BJ (cell line): Measurements from ENCODE around the gene RBM27. TPM values are rescaled to one million over a fixed set of nuclear protein-coding genes. Genes with fewer than 3 reads are reported as not detected.
"Not testable (repeated sequence)": the region's sequence is repeated elsewhere in the genome, so short reads cannot be mapped to it uniquely, and the experiment has no call there.

ENCODE experiments used
- CTCF ChIA-PET: fragments of 350-600 bp; formaldehyde crosslinking; extraction: SDS; loops from one replicate; lab custom pipeline; 2021; ENCODE audit warnings: antibody characterized with exemption, inconsistent platforms; lab: Yijun Ruan, JAX
- POLR2A ChIA-PET: fragments of 300-600 bp; sonication (Branson Sonifier 250); formaldehyde crosslinking; extraction: SDS; loops from one replicate; lab custom pipeline; 2021; ENCODE audit warnings: antibody characterized with exemption; lab: Charles Lee
- DNase-seq: peaks from one replicate; pipeline ENCODE4 v3.0.0-alpha.2; 2011; ENCODE audit warnings: low read depth
- H3K27me3 ChIP-seq: 2 replicates; pipeline ENCODE4 v1.6.0; 2011; ENCODE audit warnings: low read length; ENCODE audit not compliant: control insufficient read depth, insufficient read depth
- H3K36me3 ChIP-seq: 2 replicates; pipeline ENCODE4 v1.5.1; 2011; ENCODE audit warnings: low read length; ENCODE audit not compliant: control insufficient read depth, insufficient read depth
- H3K4me3 ChIP-seq: 2 replicates; pipeline ENCODE4 v1.5.1; 2011; ENCODE audit warnings: low read depth, mild to moderate bottlenecking, control low read depth, low read length
- polyA plus RNA-seq: library from polyadenylated mRNA; depleted of rRNA; stranded (reverse); fragments of >200 nt; gene quantifications from 2 replicates; pipeline ENCODE4 v1.2.3, GENCODE V29; 2011
- TF ChIP-seq, protein P1 (sequence below): IDR thresholded peaks from 2 replicates; pipeline ENCODE4 v1.5.1; 2011; ENCODE audit warnings: low read depth, mild to moderate bottlenecking, control low read depth, inconsistent platforms, low read length, moderate library complexity; ENCODE audit not compliant: insufficient read depth

Gene RBM27
- polyA plus RNA-seq, 1 experiment = 19.0 TPM

DNA sequence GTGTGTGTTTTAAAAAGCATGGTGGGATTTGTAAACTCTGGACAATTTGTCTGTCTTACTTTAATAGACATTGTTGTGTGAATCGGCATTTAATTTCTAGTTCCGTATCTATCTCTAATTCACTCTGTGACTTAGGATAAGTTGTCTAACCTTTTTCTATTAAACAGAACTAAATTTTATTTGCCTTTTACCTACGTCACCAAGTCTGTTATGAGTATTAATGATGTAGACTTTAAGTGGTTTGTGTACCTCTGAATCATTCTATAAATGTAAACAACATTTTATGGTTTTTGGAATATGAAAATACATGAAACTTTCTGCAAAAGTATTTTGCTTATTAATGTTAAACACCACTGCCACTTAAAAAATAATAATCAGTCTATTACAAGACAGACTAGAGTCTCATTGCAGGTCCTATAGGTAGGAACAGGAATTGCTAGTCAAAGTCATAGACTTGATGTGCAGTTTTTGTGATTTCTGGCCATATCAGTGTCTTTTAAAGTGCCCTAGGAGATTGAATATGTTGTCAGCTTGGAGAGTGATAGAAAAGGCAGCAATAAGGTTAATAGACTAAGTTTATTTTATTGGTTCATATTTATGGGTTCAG lies 5.6 kb downstream of the RBM27 start:
- TF ChIP-seq, protein P1, sequence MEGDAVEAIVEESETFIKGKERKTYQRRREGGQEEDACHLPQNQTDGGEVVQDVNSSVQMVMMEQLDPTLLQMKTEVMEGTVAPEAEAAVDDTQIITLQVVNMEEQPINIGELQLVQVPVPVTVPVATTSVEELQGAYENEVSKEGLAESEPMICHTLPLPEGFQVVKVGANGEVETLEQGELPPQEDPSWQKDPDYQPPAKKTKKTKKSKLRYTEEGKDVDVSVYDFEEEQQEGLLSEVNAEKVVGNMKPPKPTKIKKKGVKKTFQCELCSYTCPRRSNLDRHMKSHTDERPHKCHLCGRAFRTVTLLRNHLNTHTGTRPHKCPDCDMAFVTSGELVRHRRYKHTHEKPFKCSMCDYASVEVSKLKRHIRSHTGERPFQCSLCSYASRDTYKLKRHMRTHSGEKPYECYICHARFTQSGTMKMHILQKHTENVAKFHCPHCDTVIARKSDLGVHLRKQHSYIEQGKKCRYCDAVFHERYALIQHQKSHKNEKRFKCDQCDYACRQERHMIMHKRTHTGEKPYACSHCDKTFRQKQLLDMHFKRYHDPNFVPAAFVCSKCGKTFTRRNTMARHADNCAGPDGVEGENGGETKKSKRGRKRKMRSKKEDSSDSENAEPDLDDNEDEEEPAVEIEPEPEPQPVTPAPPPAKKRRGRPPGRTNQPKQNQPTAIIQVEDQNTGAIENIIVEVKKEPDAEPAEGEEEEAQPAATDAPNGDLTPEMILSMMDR = peak; percentile 12; the same call in 1 of the 2 replicates
- CTCF ChIA-PET = no interaction called here
- Histone ChIP-seq H3K27me3 (no peaks in the 10 kb centered on the region), H3K36me3 (no peaks in the 10 kb centered on the region), H3K4me3 (no peak overlapping the region)
- no peak for DNase-seq
- POLR2A ChIA-PET = no interaction called here

DNA sequence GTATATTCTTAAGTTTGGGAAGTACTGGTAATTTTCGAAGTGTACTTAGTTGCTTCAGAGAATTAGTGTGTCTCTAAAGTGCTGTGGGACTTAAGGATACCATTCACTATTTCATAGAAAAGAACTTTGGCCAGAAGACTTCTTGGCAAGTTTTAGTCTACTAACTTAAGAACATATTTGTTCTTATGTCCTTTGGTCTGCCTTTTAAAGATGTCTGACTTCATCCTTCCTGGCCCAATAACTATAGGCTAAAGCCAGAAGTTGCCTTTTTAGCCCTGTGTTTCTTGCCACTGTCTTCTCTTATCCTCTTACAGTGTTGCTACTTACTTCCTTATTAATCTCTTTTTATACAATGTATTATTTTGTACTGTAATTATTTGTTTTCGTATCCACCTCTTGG lies 6.3 kb downstream of the RBM27 start:
- Histone ChIP-seq H3K27me3 (no peaks in the 10 kb centered on the region), H3K4me3 (no peak overlapping the region), H3K36me3 (no peaks in the 10 kb centered on the region)
- ChIA-PET POLR2A (no interaction called here), CTCF (no interaction called here)
- TF ChIP-seq, protein P1 = no peak
- DNase-seq = no peak

DNA sequence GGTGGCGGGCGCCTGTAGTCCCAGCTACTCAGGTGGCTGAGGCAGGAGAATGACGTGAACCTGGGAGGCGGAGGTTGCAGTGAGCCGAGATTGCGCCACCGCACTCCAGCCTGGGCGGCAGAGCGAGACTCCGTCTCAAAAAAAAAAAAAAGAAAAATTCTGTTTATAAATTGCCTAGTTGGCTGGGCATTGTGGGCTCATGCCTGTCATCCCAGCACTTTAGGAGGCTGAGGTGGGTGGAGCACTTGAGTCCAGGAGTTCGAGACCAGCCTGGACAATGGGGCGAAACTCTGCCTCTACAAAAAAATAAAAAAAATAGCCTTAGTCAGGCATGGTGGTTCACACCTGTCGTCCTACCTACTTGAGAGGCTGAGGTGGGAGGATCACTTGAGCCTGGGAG lies 7.4 kb downstream of the RBM27 start:
- H3K36me3 ChIP-seq, CTCF ChIA-PET, DNase-seq, H3K27me3 ChIP-seq, POLR2A ChIA-PET, H3K4me3 ChIP-seq: not testable (repeated sequence)

DNA sequence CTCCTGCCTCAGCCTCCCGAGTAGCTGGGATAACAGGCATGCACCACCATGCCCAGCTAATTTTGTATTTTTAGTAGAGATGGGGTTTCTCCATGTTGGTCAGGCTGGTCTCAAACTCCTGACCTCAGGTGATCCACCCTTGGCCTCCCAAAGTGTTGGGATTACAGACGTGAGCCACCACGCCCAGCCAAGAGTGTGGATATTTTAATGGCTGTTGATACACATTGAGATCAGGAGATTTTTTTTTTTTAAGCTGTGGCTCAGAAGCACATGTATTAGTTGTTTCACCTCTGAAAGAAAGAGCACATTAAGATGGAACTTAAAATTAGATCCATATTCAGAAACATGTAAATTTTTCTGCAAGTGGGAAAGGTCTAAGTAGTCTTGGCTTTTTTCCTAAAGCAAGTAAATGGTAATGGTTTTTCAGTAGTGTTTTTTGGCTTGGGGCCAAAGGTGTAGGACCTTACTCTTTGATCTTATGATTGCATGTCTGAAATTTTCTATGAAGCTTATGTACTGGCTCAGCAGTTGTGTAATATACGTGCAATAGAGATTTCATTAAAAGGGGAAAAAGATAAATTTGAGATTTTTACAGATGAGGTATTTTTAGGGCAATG lies 9.9 kb downstream of the RBM27 start:
- Histone ChIP-seq H3K4me3 (no peak overlapping the region), H3K36me3 (no peaks in the 10 kb centered on the region), H3K27me3 (no peaks in the 10 kb centered on the region)
- no peak for DNase-seq
- ChIA-PET POLR2A (no interaction called here), CTCF (no interaction called here)
- TF ChIP-seq, protein P1 = no peak

DNA sequence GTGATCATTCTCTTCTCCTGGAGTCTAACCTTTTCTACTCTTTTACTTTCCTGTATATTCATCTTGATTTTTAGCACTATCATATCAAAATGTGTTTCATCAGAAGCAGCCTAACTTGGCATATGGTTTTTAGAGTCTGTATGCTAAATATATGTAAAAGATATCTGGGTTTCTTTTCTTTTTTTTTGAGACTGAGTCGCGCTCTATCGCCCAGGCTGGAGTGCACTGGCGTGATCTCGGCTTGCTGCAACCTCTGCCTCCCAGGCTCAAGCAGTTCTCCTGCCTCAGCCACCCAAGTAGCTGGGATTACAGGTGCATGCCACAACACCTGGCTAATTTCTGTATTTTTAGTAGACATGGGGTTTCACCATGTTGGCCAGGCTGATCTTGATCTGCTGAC lies 11.5 kb downstream of the RBM27 start:
- DNase-seq, H3K4me3 ChIP-seq, POLR2A ChIA-PET, CTCF ChIA-PET, H3K27me3 ChIP-seq, H3K36me3 ChIP-seq: not testable (repeated sequence)

DNA sequence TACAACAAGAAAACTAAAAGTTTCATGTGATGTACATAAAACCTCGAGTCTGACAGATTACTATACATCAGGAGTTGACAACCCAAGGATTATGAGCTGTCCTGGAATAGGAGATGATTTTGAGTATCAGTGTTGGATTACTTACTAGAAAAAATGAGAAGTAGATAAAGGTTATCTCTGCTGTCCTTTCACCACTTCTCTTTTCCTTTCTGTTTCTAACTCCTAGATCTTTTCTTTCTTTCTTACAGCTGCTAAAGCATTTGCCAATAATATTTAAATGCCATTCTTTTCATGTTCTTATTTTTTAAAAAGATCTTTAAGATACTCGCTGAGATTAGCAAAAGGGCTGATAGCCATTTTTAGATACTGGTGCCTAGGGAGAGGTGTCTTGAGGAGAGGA lies 14.8 kb downstream of the RBM27 start:
- no peak for DNase-seq
- Histone ChIP-seq H3K27me3 (no peaks in the 10 kb centered on the region), H3K4me3 (no peak overlapping the region), H3K36me3 (no peaks in the 10 kb centered on the region; the same call in 1 of the 2 replicates)
- TF ChIP-seq, protein P1 = no peak
- CTCF ChIA-PET = no interaction called here
- POLR2A ChIA-PET = no interaction called here
